HL-60 (cell line): Measurements from ENCODE around the gene FRK.
A peak's percentile ranks its signal among the peaks of the same experiment; 100 is the strongest.
"Not testable (repeated sequence)": the region's sequence is repeated elsewhere in the genome, so short reads cannot be mapped to it uniquely, and the experiment has no call there.

Source experiments
- DNase-seq, 2 experiments: peaks; one replicate each; pipeline ENCODE4 v3.0.0-alpha.2; 2010 to 2020; ENCODE audit warnings: low read depth in 1 of 2, low spot score in 1 of 2
- H3K27ac ChIP-seq: fragments of 250-450 bp; sonication (Bioruptor Pico); replicated peaks from 2 replicates; pipeline ENCODE4 v1.5.1; 2020; ENCODE audit warnings: mild to moderate bottlenecking, moderate library complexity
- H3K27me3 ChIP-seq: fragments of 250-450 bp; sonication (Bioruptor Pico); 2 replicates; pipeline ENCODE4 v1.5.1; 2021; ENCODE audit warnings: mild to moderate bottlenecking, moderate library complexity; ENCODE audit not compliant: insufficient read depth, poor library complexity, severe bottlenecking
- H3K4me3 ChIP-seq: replicated peaks from 2 replicates; pipeline ENCODE4 v1.5.1; 2011; ENCODE audit warnings: mild to moderate bottlenecking, control low read depth, low read length; ENCODE audit not compliant: insufficient read depth
- CTCF ChIP-seq: IDR thresholded peaks from one replicate; pipeline ENCODE4 v1.5.1; 2011; ENCODE audit warnings: low read length, control low read depth, inconsistent platforms; ENCODE audit not compliant: insufficient read depth
- GABPA ChIP-seq: IDR thresholded peaks from 2 replicates; pipeline ENCODE4 v1.6.1; 2012; ENCODE audit warnings: low read depth
- POLR2AphosphoS5 ChIP-seq: IDR thresholded peaks from 2 replicates; pipeline ENCODE4 v1.6.1; 2012; ENCODE audit warnings: low read depth
- REST ChIP-seq: IDR thresholded peaks from 2 replicates; pipeline ENCODE4 v1.6.1; 2012; ENCODE audit warnings: low read depth; ENCODE audit not compliant: insufficient replicate concordance
- SPI1 ChIP-seq: IDR thresholded peaks from 2 replicates; pipeline ENCODE4 v1.6.1; 2012; ENCODE audit warnings: low read depth, mild to moderate bottlenecking, borderline replicate concordance

The FRK gene

GRCh38 chr6:116047173-116047933 lies 13.3 kb downstream of the FRK start:
- TF ChIP-seq CTCF, result no peak
- peak; percentile 49; the same call in 1 of the 2 replicates for TF ChIP-seq SPI1
- TF ChIP-seq POLR2AphosphoS5, result no peak
- TF ChIP-seq REST, result no peak
- peaks cover 6% of the 10 kb centered on the region for H3K27me3 ChIP-seq
- no peak overlapping the region for H3K27ac ChIP-seq
- no peak for DNase-seq
- no peak overlapping the region for H3K4me3 ChIP-seq

GRCh38 chr6:116046737-116047136 lies 14.0 kb downstream of the FRK start:
- Histone ChIP-seq H3K27ac (no peak overlapping the region), H3K4me3 (no peak overlapping the region), H3K27me3 (peaks cover 6% of the 10 kb centered on the region)
- no peak for DNase-seq
- TF ChIP-seq POLR2AphosphoS5, result no peak
- no peak for TF ChIP-seq GABPA
- TF ChIP-seq REST, result no peak
- TF ChIP-seq CTCF, result no peak
- TF ChIP-seq SPI1, result no peak

GRCh38 chr6:116046272-116046671 lies 14.4 kb downstream of the FRK start:
- not testable (repeated sequence) for H3K27me3 ChIP-seq, DNase-seq, H3K27ac ChIP-seq, H3K4me3 ChIP-seq

- Histone ChIP-seq H3K27ac (no peak overlapping the region), H3K4me3 (no peak overlapping the region), H3K27me3 (peaks cover 4% of the 10 kb centered on the region)
- DNase-seq, result no peak
- TF ChIP-seq REST (no peak), POLR2AphosphoS5 (no peak), SPI1 (no peak), CTCF (no peak), GABPA (no peak)
Observed at GRCh38 chr6:116041934-116042333, 18.8 kb downstream of the FRK start.
